Measurements from ENCODE around the gene MDK. TPM values are rescaled to one million over a fixed set of nuclear protein-coding genes. Genes with fewer than 3 reads are reported as not detected.

MDK gene
- total and polyA plus RNA-seq, 10 donors: 16.2 to 52.8 (median 27.4) TPM

DNA sequence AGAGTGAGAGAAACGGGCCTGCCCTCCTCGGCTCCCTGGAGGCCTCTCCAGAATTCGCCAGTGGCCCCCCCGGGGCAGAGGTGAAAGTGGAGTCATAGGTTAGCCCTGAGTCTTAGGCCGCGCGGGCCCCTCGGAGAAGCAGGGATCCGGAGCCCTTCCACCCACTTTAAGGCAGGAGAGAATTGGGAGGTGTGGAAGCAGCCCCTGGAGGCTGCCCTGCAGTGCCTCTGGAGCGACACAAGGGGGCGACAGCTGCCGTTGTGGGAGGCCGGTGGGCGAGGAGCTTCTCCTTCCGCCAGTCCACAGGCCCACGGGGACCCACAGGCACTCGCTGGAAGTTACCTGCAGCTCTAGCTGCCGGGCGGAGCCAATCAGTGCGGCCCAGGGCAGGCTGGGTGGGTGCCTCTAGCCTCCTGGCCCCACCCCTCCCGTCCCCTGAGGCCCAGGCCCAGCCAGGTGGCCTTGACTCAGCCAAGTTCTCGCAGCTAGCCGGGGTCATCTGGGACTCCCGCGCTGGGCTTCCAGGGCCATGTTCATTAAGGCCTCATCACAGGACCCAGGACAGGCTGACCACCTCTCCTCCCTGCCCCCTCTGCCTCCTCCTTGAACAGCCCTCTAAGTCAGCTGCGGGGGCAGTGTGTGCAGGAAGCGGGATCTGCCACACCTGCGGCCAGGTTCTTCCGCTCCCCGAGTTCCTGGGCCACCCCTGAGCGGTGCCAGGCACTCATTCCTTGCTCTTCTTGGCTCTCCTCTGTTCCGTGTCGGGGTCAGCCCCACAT, 29.2 kb upstream of the MDK start:
- peaks cover 0 to 45% (median 7%) of the 10 kb centered on the region in 6 donors for H3K36me3 ChIP-seq
- H3K9me3 ChIP-seq: no peaks in the 10 kb centered on the region
- TF ChIP-seq POLR2AphosphoS5 (IDR thresholded peaks at IDR 0.05): peak; percentile 20 to 79 (median 59)
- peak; percentile 82 to 98 (median 94) for TF ChIP-seq CTCF (IDR thresholded peaks at IDR 0.05 in 8 of 11, conservative IDR thresholded peaks at IDR 0.05 in 3 of 11)
- TF ChIP-seq POLR2A (IDR thresholded peaks at IDR 0.05): no peak
- H3K27ac ChIP-seq: peak overlapping the region; percentile 15 to 92 (median 78)
- H3K4me1 ChIP-seq: peaks cover 34 to 97% (median 80%) of the 10 kb centered on the region in 6 donors
- DNase-seq: peak; percentile 91
- H3K27me3 ChIP-seq (replicated peaks in 1 of 7): no peaks in the 10 kb centered on the region
- peak overlapping the region; percentile 2 to 65 (median 21) for H3K4me3 ChIP-seq
- intact Hi-C loops (cut with DNase I; ENCODE audit: low total_unique reads): no loop called here
- WGBS, 5 donors: 45 to 56% (median 48%) methylated on average over 21 to 33 of the region's 33 CpGs

DNA sequence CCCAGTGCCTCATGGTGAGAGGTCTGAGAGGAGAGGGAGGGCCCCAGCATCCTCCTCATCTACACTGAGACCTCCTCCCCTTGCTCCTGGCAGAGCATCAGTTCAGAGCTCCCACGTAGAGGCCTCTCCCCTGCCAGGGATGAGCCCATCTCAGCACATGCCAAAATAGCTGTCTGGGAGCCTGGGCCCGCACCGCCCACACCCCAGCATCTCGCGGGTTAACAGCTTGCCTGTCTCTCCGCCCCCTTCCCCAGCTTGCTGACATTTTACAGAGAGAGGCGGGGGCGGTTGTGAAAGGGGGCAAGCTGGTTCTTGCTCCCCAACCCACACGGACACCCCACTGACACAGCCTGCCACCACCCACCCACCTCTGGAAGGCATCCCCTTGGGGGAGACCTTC, 27.8 kb upstream of the MDK start:
- DNase-seq: no peak
- TF ChIP-seq POLR2AphosphoS5 (IDR thresholded peaks at IDR 0.05): peak in 1 of 3 donors; percentile 31
- no peak for TF ChIP-seq CTCF (IDR thresholded peaks at IDR 0.05 in 8 of 11, conservative IDR thresholded peaks at IDR 0.05 in 3 of 11)
- H3K27me3 ChIP-seq (replicated peaks in 1 of 7): no peaks in the 10 kb centered on the region
- H3K9me3 ChIP-seq: no peaks in the 10 kb centered on the region
- WGBS, 5 donors: 49 to 62% (median 49%) methylated on average over 6 to 9 of the region's 9 CpGs
- peaks cover 0 to 45% (median 7%) of the 10 kb centered on the region in 6 donors for H3K36me3 ChIP-seq
- H3K27ac ChIP-seq: peak overlapping the region in 6 of 8 donors; percentile 27 to 92 (median 86)
- intact Hi-C loops (cut with DNase I; ENCODE audit: low total_unique reads): no loop called here
- peaks cover 31 to 100% (median 76%) of the 10 kb centered on the region in 6 donors for H3K4me1 ChIP-seq
- peak overlapping the region in 1 of 8 donors; percentile 9 for H3K4me3 ChIP-seq

- intact Hi-C loops (cut with DNase I; ENCODE audit: low total_unique reads): no loop called here
- H3K4me1 ChIP-seq: peaks cover 32 to 100% (median 67%) of the 10 kb centered on the region in 6 donors
Measured at GRCh38 chr11:46356924-46357482, 24.5 kb upstream of the MDK start.

More at GRCh38 chr11:46356924-46357482, 24.5 kb upstream of the MDK start:
- DNase-seq: no peak
- no peaks in the 10 kb centered on the region for H3K9me3 ChIP-seq
- peaks cover 0 to 30% (median 7%) of the 10 kb centered on the region in 6 donors for H3K36me3 ChIP-seq
- H3K27me3 ChIP-seq (replicated peaks in 1 of 7): no peaks in the 10 kb centered on the region
- peak overlapping the region in 4 of 8 donors; percentile 38 to 78 (median 58) for H3K27ac ChIP-seq
- TF ChIP-seq CTCF (IDR thresholded peaks at IDR 0.05 in 8 of 11, conservative IDR thresholded peaks at IDR 0.05 in 3 of 11): no peak
- no peak for TF ChIP-seq POLR2A (IDR thresholded peaks at IDR 0.05)
- TF ChIP-seq POLR2AphosphoS5 (IDR thresholded peaks at IDR 0.05): no peak
- WGBS, 5 donors: 46 to 75% (median 72%) methylated on average over 7 of the region's 7 CpGs
- no peak overlapping the region for H3K4me3 ChIP-seq
